Measurements from ENCODE around the gene EMSY.
"Not testable (repeated sequence)": the region's sequence is repeated elsewhere in the genome, so short reads cannot be mapped to it uniquely, and the experiment has no call there.

The EMSY gene

GRCh38 chr11:76562541-76562940, 117.7 kb downstream of the EMSY start:
- FAIRE-seq (no peak), DNase-seq (ENCODE audit: insufficient read length, low spot score) (no peak)

- no peak for DNase-seq (ENCODE audit: insufficient read length, low spot score)
- no peak for FAIRE-seq
Observed at GRCh38 chr11:76564364-76564763, 119.5 kb downstream of the EMSY start.

GRCh38 chr11:76566811-76567210, 122.0 kb downstream of the EMSY start:
- FAIRE-seq: peak; percentile 4
- DNase-seq (ENCODE audit: insufficient read length, low spot score): no peak

- FAIRE-seq: no peak
- no peak for DNase-seq (ENCODE audit: insufficient read length, low spot score)
Observed at GRCh38 chr11:76567261-76567660, 122.4 kb downstream of the EMSY start.

- DNase-seq (ENCODE audit: insufficient read length, low spot score) (no peak), FAIRE-seq (peak; percentile 42)
Observed at GRCh38 chr11:76568139-76568538, 123.3 kb downstream of the EMSY start.

- DNase-seq (ENCODE audit: insufficient read length, low spot score) (no peak), FAIRE-seq (no peak)
Observed at GRCh38 chr11:76568621-76569020, 123.8 kb downstream of the EMSY start.

GRCh38 chr11:76572181-76572875, 127.5 kb downstream of the EMSY start:
- DNase-seq (ENCODE audit: insufficient read length, low spot score); FAIRE-seq: not testable (repeated sequence)

- no peak for FAIRE-seq
Observed at GRCh38 chr11:76574406-76574805, 129.6 kb downstream of the EMSY start.

GRCh38 chr11:76574879-76575278, 130.1 kb downstream of the EMSY start:
- no peak for FAIRE-seq
- DNase-seq (ENCODE audit: insufficient read length, low spot score): no peak

More at GRCh38 chr11:76574406-76574805, 129.6 kb downstream of the EMSY start:
- DNase-seq (ENCODE audit: insufficient read length, low spot score): no peak

- FAIRE-seq (peak; percentile 98), DNase-seq (ENCODE audit: insufficient read length, low spot score) (peak; percentile 95)
Observed at GRCh38 chr11:76577226-76577920, 132.6 kb downstream of the EMSY start.

- FAIRE-seq: no peak
Observed at GRCh38 chr11:76577921-76578653, 133.3 kb downstream of the EMSY start.

GRCh38 chr11:76578654-76579055, 133.8 kb downstream of the EMSY start:
- FAIRE-seq (no peak), DNase-seq (ENCODE audit: insufficient read length, low spot score) (no peak)

More at GRCh38 chr11:76577921-76578653, 133.3 kb downstream of the EMSY start:
- DNase-seq (ENCODE audit: insufficient read length, low spot score): no peak

- DNase-seq (ENCODE audit: insufficient read length, low spot score) (no peak), FAIRE-seq (peak; percentile 48)
Observed at GRCh38 chr11:76579056-76579751, 134.4 kb downstream of the EMSY start.

GRCh38 chr11:76579752-76580151, 134.9 kb downstream of the EMSY start:
- FAIRE-seq: no peak
- DNase-seq (ENCODE audit: insufficient read length, low spot score): no peak

- DNase-seq (ENCODE audit: insufficient read length, low spot score); FAIRE-seq: not testable (repeated sequence)
Observed at GRCh38 chr11:76582471-76582870, 137.7 kb downstream of the EMSY start.

GRCh38 chr11:76587820-76588454, 143.1 kb downstream of the EMSY start:
- FAIRE-seq (no peak), DNase-seq (ENCODE audit: insufficient read length, low spot score) (no peak)

GRCh38 chr11:76588455-76589325, 143.9 kb downstream of the EMSY start:
- FAIRE-seq: no peak

GRCh38 chr11:76589477-76589876, 144.7 kb downstream of the EMSY start:
- FAIRE-seq (no peak), DNase-seq (ENCODE audit: insufficient read length, low spot score) (no peak)

More at GRCh38 chr11:76588455-76589325, 143.9 kb downstream of the EMSY start:
- DNase-seq (ENCODE audit: insufficient read length, low spot score): no peak
